HG03064 (cell line): Measurements from ENCODE around the gene DMXL1.
"Not testable (repeated sequence)": the region's sequence is repeated elsewhere in the genome, so short reads cannot be mapped to it uniquely, and the experiment has no call there.

Source experiments
- ATAC-seq: cut with Tn5 transposase; IDR thresholded peaks from one replicate; pipeline ENCODE4 v1.9.1; 2021; ENCODE audit warnings: low read depth; ENCODE audit not compliant: unreplicated experiment

DMXL1 gene

DNA sequence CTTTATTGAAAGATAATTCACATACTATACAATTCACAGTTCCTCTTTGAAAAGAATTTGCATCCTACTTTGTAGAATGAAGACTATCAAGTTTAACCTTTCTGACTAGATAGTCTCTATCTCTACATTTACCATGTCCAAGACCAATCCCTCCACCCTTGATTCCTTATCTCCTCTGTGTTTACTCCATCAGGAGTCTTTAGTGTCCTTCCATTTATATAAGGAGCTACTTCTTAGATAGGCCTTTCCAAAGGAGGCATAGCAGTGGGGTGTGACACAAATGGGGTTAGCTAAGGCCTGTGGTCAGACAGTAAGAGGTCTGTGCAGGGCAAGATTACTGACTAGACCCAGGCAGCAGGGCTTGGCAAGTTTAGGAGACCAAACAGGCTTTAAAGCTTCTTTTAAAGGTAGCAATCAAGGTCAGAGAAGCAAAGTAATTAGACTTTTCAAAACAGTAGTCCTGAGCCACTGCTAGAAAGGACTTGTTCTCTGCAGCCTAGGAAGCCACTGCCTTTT lies 11.1 kb upstream of the DMXL1 start:
- ATAC-seq, result no peak

DNA sequence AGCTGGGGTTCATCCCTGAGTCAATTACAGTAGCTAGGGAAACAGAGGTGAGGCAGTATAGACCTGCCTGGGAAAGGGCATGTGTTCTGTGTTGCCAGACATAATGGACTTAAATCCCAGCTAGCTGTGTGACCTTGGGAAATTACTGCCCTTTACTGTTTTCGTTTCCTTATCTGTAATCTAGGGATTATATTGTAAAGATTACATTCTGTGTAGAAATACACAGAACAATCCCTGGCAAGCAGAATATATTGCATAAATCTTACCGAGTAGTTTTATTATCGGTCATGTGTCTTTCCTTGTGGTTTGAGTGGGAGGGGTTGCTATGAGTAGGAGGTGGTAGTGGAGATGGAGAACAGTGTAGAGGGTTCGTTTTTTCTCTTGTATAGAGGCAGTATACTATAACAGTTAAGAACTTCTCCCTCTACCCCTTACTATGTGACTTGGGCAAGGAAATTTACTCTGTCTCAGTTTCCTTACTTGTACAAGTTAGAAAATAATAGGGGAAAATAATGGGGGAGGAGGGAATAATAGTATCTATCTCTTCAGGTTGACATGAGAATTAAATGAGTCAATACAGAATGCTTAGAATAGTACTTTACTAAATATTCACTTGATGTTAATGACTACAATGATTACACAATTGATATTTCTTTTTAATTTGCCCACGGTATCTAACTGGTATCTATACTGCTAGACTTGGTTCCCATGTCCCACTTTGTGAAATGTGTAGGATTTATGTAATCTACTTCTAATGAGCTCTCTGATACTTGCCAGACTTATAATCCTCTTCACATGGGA lies 7.1 kb upstream of the DMXL1 start:
- peak; percentile 68 for ATAC-seq

DNA sequence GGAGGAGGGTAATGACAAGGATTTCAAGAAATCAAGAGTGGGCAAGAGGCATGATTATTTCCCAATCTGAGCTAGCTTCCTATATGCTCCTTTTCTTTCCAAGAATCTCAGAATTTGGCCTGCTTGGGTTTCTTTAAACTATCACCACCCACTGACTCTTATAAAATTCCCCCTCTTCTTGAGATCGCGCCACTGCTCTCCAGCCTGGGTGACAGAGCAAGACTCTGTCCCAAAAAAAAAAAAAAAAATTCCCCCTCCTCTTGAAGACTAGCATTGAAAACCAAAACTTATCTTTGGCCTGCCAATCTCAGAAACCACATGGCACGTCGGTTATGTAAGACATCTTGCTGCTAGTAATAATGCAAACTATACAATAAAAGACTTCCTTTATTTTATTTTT lies 3.4 kb upstream of the DMXL1 start:
- ATAC-seq, result no peak

DNA sequence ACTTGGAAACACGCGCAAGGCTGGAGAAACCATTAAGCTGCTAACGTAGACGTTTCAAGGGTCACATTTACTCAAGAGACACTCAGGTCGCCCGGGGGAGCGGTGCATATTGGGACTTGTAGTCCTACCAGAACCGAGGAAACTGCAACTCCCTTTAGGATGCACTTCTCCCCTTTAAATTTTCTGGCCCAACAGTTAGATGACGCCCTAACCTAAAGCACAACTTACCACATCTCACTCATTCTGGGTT lies 384 bp upstream of the DMXL1 start:
- ATAC-seq, result peak; percentile 49

DNA sequence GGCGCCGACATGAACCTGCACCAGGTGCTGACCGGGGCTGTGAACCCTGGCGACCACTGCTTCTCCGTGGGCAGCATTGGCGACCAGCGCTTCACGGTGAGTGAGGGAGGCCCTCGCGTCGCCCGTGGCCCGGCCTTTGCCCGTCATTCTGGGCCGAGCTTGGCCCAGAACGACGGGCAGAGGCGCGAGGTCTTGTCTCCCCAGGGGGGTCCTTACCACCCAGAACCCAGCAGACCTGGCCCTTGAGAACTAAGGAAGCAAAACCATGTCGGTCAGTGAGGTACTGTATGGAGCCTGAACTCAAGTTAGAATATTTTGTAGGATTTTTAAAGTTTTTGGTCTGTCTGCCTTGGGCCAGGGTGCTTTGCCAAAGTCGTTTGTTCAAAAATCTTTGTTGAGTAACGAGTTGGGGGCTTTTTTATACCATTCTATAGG lies 691 bp downstream of the DMXL1 start:
- ATAC-seq, result no peak

DNA sequence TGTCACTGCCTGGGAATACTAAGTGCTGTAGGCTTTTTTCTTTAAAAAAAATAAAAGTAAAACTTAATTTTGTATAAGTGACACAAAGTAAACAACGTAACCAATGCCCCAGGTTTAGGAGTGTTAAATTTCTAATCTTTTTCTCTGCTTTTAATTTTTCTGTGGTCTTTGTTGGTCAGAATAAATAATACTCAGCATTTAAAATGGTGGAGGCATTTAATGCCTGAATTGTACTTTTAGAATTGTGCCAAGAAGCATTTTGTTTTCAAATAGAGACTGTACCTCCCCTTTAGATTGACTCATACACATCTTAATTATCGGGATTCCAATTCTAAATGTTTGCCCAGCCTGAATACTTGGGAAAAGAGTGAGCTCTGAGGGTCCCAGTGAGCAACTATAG lies 1.6 kb downstream of the DMXL1 start:
- ATAC-seq, result no peak

DNA sequence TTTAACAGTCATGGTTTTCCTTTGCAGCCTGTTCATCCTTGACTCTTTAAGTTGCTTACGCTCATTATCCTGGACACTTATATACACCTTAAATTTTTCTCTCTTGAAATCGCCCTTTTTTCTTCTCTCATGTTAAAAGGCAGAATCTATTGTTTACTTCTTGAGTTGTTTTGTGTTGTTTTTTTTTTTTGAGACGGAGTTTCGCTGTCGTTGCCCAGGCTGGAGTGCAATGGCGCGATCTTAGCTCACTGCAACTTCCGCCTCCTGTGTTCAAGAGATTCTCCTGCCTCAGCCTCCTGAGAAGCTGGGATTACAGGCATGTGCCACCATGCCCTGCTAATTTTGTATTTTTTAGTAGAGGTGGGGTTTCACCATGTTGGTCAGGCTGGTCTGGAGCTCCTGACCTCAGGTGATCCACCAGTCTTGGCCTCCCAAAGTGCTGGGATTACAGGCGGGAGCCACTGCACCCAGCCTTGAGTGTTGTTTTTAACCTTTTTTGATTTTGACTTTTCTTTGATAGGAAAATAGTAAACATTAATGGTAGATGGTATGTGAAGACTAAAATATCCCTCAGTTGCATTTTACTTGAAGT lies 3.0 kb downstream of the DMXL1 start:
- not testable (repeated sequence) for ATAC-seq

DNA sequence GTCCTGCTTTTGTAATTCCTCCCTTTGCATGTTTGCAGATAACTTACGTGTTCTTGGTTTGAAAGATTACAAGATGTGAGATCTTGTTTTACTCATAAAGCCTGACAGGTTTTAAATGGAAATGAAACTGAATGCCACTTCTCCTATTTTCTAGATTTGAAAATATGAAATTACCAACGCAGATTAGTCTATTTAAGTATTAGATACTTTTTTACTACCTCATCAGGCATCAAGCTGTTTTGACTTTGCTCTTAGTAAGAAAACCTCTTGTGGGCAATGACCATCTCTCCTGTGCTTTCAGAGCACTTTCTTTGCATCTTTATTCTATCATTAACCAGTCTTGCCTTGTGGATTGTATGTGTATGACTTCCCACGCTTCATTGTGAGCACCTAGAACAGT lies 3.5 kb downstream of the DMXL1 start:
- ATAC-seq, result peak; percentile 28

DNA sequence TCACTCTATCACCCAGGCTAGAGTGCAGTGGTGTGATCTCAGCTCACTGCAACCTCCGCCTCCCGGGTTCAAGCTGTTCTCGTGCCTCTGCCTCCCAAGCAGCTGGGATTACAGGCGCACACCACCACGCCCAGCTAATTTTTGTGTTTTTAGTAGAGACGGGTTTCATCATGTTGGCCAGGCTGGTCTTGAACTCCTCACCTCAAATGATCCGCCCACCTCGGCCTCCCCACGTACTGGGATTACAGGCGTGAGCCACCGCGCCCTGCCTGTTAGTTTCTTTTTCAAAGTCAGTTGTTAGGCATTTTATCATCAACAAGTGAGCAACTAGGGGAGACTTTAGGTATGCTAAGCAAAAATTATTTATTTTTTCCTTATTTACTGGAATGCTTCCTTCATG lies 4.4 kb downstream of the DMXL1 start:
- not testable (repeated sequence) for ATAC-seq

DNA sequence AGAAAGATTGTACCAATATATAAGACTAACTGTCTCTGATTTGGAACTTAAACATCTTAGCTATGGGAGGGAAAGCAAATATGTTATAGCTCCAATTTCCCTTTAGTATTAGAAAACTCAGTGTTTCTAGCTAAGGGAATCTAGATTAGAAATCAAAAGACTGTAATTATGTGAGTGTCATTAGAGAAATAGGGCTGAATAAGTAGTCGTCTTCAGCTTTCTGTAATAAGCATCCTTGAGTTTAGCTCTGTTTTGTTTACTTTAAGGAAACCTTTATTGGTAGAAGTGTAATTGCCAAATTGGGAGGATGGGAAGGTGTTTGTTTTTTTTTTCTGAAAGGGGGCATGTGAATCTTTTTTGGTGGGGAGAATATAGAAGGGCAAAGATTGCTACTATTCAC lies 5.2 kb downstream of the DMXL1 start:
- no peak for ATAC-seq

DNA sequence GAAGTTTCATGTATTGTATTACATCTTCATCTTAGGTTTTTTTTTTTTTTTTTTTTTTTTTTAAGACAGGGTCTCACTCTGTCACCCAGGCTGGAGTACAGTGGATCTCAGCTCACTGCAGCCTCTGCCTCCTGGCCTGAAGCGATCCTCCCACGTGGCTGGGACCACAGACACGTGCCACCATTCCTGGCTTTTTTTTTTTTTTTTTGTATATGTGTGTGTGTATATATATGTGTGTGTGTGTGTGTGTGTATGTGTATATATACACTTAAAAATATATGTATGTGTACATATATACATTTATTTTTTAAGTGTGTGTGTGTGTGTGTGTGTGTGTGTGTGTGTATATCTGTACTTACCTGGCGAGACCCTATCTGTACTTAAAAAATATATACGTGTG lies 6.6 kb downstream of the DMXL1 start:
- no peak for ATAC-seq

DNA sequence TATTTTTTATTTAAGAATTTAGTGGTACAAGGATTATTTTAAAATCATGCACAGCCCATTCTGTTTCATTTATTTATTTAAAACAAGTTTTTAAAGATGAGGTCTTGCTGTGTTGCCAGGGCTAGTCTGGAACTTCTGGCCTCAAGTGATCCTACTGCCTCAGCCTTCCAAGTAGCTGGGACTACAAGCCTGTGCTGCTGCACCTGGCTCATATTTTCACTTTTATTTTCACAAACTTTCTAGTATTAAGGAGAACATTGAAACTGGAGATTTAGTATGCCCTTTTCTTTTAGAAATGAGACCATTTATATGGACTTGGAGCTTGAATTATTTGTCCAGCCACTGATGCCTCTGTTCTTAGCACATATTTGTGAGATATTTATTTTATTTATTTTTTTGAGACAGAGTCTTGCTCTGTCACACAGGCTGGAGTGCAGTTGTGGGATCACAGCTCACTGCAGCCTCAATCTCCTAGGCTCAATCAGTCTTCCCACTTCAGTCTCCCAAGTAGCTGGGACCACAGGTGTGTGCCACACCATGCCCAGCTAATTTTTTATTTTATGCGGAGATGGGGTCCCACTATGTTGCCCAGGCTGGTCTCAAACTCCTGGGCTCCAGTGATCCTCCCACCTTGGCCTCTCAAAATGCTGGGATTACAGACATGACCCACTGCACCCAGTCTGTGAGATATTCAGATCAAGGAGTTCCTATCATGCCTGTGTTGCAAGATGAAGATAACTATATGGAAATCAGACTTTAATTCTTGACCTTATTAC lies 7.4 kb downstream of the DMXL1 start:
- no peak for ATAC-seq

DNA sequence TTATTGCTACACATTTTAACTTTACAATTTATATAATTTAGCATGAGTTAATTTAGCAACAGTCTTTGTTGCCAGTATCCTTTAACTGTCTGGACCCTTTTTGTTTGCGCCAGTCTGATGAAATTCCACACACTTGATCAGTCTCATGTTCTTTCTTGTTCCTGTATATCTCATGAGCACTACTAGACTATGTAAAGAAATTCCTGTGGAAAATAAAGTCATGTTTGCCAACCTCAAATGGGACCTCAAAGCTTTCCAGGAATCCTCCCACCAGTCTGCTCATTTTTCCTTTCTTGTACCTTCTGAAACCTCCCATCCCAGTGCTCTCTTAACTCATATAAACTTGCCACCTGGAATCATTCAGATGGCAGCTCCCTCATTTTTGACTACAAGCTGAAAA lies 8.0 kb downstream of the DMXL1 start:
- ATAC-seq, result no peak

DNA sequence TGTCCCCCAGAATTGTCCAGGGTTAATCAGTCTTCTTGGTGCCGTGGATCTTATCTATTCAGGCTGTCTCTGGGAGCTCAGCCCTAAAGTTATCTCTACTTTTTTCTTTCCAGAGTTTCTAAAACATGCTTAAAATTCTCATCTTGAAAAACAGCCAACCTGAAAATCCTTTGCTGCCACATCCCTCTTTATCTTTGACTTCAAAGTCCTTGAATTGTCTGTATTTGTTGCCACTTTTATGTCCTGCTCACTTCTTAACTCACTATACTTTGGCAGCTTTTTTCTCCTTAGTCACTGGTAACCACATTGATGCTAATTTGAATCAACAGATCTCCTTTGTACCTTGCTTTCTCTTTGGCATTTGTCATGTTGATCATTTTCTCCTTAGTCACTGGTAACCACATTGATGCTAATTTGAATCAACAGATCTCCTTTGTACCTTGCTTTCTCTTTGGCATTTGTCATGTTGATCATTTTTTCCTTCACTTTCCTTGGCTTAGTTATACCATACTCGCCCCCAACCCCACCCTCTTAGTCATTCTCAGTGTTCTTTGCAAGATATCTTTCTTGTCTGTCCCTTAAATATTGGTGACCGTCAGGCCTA lies 8.5 kb downstream of the DMXL1 start:
- no peak for ATAC-seq

DNA sequence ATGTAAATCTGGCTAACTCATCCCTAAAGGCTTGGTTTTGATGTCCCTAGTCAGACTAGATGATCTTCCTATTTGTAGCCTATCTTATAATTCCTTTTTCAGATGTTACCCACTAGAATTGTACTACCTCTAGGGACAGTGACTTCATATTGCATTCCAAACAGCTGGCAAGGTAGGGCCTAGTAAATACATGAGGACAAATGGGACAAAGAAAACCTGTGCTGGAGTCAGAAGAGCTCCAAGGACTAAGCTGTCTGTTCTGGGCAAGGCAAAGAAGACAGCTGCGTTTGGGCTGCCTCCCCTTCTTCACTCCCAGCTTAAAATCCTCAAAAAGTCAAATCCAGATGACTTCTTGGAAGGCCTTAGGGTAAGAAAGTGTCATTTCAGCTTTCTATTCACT lies 10.0 kb downstream of the DMXL1 start:
- ATAC-seq, result no peak

DNA sequence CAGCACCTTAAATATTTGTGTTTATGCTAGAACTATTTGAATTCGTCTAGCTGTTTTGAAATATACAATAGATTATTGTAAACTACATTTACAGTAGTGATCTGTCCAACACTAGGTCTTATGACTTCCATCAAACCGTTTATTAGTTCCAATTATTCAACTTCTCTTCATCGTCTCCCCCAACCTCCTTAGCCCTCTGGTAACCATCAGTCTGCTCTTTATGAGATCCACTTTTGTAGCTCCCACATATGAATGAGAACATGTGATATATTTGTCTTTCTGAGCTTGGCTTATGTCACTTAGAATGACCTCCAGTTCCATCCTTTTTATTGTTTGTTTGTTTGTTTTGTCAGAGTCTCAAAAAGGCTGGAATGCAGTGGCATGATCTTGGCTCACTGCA lies 11.8 kb downstream of the DMXL1 start:
- no peak for ATAC-seq

DNA sequence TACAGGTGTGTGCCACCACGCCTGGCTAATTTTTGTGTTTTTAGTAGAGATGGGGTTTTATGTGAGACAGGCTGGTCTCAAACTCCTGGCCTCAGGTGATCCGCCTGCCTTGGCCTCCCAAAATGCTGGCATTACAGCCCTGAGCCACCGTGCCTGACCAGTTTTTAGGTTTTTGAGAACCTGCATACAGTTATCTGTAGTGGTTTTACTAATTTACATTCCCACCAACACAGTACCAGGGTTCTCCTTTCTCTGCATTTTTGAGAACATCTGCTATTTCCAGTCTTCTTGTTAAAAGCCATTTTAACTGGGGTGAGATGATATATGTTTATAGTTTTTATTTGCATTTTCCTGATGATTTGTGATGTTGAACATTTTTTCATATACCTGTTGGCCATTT lies 12.8 kb downstream of the DMXL1 start:
- ATAC-seq, result no peak

DNA sequence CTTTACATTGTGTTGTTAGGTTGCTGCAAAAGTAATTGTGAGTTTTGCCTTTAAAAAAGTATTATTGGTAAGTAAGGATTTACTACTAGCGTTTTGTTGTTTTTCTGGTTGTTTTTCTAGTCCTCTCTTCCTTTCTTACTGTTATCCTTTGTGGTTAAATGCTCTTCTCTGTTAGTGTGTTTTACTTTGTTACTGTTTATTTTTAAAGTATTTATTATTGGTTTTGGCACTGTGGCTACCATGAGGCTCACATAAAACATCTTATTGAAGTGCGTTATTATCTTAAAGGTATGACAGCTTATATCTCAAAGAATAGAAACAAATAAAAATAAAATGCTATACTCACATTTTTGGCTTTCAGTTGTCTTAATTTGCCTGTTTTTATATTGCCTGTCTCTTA lies 17.6 kb downstream of the DMXL1 start:
- ATAC-seq, result no peak

DNA sequence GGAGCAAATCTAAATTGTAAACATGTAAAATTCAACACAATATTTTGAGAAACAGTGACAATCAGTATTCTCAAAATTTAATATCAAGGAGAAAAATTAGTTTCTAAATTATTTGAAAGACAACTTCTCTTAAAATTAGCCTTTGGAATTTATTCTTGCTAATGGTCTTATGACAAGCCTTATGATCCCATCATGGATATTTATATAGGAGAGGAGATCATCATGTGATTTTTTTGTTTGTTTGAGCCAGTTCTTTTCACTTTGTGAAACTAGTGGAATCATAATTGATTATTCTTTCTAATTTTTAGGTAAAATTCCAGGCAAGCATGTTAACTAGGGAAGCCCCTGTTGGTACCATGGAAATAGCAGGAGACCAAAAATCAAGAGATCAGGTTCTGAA lies 24.7 kb downstream of the DMXL1 start:
- no peak for ATAC-seq

DNA sequence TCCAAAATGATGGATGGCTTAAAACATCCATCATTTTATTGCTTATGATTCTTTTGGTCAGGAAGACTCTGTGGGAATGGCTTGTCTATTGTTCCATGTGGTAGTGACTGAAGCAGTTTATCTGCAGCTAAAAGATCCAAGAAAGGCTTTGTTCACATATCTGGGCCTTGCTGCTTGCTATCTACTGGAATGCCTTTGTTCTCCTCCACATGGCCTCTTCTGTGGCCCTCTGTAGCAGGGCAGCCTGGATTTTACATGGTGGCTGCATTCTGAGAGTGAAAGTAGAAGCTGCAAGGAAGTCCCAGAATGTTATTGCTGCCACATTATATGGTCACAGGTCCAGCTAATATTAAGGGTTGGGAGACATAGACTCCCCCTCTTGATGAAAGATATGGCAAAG lies 35.1 kb downstream of the DMXL1 start:
- no peak for ATAC-seq

DNA sequence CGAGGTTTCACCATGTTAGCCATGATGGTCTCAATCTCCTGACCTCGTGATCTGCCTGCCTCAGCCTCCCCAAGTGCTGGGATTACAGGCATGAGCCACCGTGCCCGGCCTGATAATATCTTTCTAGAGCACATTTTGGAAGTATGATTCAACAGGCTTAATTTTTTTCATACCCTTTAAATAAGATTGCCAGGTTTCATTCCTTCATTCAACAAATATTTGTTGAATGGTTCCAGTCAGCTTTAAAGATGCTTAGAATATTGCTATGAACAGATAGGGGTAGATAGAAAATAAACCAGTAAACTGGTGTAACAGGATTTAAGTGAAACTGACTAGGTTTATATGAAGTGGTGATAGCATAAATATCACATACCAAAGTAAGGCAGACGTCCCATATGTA lies 41.3 kb downstream of the DMXL1 start:
- ATAC-seq, result no peak
